HG03045 (cell line): Measurements from ENCODE around the gene TRAK1.

Experiments used
- ATAC-seq: cut with Tn5 transposase; IDR thresholded peaks from one replicate; pipeline ENCODE4 v1.9.1; 2021; ENCODE audit warnings: mild to moderate bottlenecking, moderate library complexity; ENCODE audit not compliant: unreplicated experiment

The TRAK1 gene

DNA sequence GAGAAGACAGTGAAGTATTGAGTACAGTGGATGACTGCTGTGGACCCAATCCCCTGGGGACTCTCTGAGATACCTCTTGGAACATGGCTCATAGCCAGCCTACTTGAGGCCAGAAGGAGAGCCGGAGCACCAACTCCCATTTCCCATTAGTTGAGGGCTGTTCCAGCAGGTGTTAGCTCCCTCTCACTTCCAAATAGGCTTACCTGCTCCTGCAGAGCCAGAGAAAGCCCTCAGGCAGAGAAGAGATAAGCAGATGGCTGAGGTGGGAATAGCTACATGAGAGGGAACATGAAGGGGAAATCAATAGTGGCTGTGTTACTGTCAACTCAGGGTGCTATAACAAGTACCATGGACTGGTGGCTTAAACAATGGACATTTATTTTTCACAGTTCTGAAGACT is 179.4 kb downstream of the TRAK1 start:
- no peak for ATAC-seq

DNA sequence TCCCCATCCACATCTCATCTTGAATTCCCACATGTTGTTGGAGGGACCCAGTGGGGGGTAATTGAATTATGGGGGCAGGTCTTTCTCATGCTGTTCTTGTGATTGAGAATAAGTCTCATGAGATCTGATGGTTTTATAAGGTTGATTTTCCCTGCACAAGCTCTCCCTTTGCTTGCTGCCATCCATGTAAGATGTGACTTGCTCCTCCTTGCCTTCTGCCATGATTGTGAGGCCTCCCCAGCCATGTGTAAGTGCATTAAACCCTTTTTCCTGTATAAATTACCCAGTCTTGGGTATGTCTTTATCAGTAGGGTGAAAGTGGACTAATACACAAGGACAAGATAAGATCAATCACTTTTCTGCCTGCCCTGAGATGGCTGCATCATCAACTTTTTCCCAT is 180.6 kb downstream of the TRAK1 start:
- ATAC-seq: no peak

DNA sequence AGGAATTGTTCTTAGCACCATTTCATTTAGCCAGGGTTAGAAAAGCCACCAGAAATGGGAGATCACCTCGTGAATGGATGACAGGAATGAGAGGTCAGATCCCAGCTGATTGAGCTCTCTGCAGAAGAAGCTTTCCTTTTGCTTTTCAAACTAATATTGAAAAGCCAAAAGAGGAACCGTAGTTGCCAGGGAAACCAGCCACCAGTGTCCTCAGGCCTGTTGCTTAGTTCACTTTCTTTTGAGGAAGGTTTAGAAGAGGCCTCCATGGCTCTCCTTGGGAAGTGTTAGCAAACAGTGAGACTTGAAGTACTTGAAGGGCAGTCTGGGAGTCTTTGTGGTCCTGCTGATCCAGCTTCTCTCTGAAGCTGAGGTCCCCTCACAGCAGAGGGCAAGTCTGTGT is 182.2 kb downstream of the TRAK1 start:
- ATAC-seq: no peak

DNA sequence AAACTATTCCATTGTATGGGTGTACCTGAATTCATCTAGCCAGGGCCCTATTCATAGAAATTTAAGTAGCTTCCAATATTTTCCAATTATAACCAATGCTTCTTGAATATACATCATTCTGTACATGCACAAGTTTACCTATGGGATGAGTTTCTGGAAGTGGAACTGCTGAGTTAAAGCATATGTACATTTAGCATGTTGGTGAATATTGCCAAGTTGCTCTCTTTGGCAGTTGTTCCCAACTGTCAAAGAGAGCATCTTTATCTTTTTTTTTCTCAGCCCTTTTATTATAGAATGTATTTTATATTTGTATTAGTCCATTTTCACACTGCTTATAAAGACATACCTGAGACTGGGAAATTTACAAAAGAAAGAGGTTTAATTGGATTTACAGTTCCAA is 183.1 kb downstream of the TRAK1 start:
- no peak for ATAC-seq

DNA sequence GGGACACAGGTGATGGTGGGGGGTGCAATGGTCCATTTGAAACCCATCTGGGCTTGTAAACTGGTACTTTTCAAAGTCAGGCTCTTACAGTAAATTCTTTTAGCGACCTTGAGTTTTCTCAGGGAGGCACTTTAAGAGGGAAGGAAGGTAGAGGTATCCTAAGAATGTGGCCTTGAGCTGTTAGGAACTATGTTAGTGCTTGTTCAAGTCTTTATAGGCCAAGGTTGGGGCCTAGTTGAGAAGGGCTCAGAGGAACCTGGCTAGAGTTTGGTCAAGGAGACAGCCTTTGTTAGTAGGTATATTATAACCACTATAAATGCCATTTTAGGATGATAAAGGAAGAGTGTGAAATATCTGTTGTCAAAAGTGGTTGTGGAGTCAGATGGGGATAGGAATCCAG is 184.1 kb downstream of the TRAK1 start:
- ATAC-seq: no peak
